Fibroblast of peridontal ligament (primary cell): Measurements from ENCODE around the gene RET.

Experiments used
- DNase-seq: peaks from one replicate; pipeline ENCODE4 v3.0.0-alpha.2; 2010; ENCODE audit errors: extremely low read depth

RET gene

GRCh38 chr10:43108951-43109350 is 32.1 kb downstream of the RET start:
- no peak for DNase-seq

- no peak for DNase-seq
These were observed 32.9 kb downstream of the RET start for GRCh38 chr10:43109671-43110249.

GRCh38 chr10:43110338-43111071 is 33.6 kb downstream of the RET start:
- DNase-seq: peak; percentile 57

GRCh38 chr10:43111101-43111500 is 34.2 kb downstream of the RET start:
- DNase-seq: no peak

GRCh38 chr10:43111921-43112607 is 35.2 kb downstream of the RET start:
- DNase-seq: no peak

GRCh38 chr10:43112608-43112961 is 35.7 kb downstream of the RET start:
- no peak for DNase-seq

GRCh38 chr10:43113201-43114087 is 36.6 kb downstream of the RET start:
- no peak for DNase-seq

- no peak for DNase-seq
These were observed 37.3 kb downstream of the RET start for GRCh38 chr10:43114088-43114742.

- no peak for DNase-seq
These were observed 38.1 kb downstream of the RET start for GRCh38 chr10:43114743-43115611.

- no peak for DNase-seq
These were observed 39.2 kb downstream of the RET start for GRCh38 chr10:43115881-43116595.

GRCh38 chr10:43116596-43116995 is 39.7 kb downstream of the RET start:
- DNase-seq: no peak

- no peak for DNase-seq
These were observed 40.3 kb downstream of the RET start for GRCh38 chr10:43117031-43117776.

GRCh38 chr10:43117777-43118583 is 41.1 kb downstream of the RET start:
- no peak for DNase-seq

GRCh38 chr10:43118631-43119415 is 42.0 kb downstream of the RET start:
- DNase-seq: no peak

GRCh38 chr10:43119416-43120115 is 42.7 kb downstream of the RET start:
- no peak for DNase-seq

GRCh38 chr10:43120116-43120928 is 43.5 kb downstream of the RET start:
- no peak for DNase-seq
